GM12891 (cell line): ENCODE measurements around the gene TKTL1.

Source experiments
- PAX5 ChIP-seq: IDR thresholded peaks from 2 replicates; pipeline ENCODE4 v1.6.1; 2011; ENCODE audit warnings: low read length, moderate library complexity, mild to moderate bottlenecking; ENCODE audit not compliant: insufficient read depth, severe bottlenecking
- POLR2A ChIP-seq: IDR thresholded peaks from 2 replicates; pipeline ENCODE4 v1.6.1; 2011; ENCODE audit warnings: low read depth, low read length, control low read depth
- POLR2AphosphoS5 ChIP-seq: IDR thresholded peaks from 2 replicates; pipeline ENCODE4 v1.6.1; 2011; ENCODE audit warnings: low read depth, low read length, control low read depth
- POU2F2 ChIP-seq: IDR thresholded peaks from 2 replicates; pipeline ENCODE4 v1.6.1; 2011; ENCODE audit warnings: low read depth, mild to moderate bottlenecking, control low read depth, low read length, moderate library complexity

GRCh38 chrX:154362085-154362742, 66.6 kb downstream of the TKTL1 start:
- no peak for TF ChIP-seq POLR2AphosphoS5
- no peak for TF ChIP-seq POLR2A
- TF ChIP-seq POU2F2: no peak
- no peak for TF ChIP-seq PAX5
